Caco-2 (cell line): Measurements from ENCODE around the gene SLC25A34. TPM values are rescaled to one million over a fixed set of nuclear protein-coding genes. Genes with fewer than 3 reads are reported as not detected.

ENCODE experiments used
- BruUV-seq: library from RNA; stranded (reverse); fragments of 400-500 nt; replicated peaks from 2 replicates; lab custom pipeline; 2021; lab: Mats Ljungman, UMichigan
- CTCF ChIA-PET: fragments of 300-600 bp; sonication (Branson Sonifier 250); formaldehyde crosslinking; loops from one replicate; lab custom pipeline; 2022; ENCODE audit warnings: antibody characterized with exemption; lab: Charles Lee
- POLR2A ChIA-PET: fragments of 300-600 bp; sonication (Branson Sonifier 250); formaldehyde crosslinking; loops from one replicate; lab custom pipeline; 2022; ENCODE audit warnings: antibody characterized with exemption; lab: Charles Lee
- DNase-seq, 2 experiments: peaks; one replicate each; pipeline versions ENCODE4 v3.0.0 to v3.0.0-alpha.2; 2020 to 2022
- H3K27me3 ChIP-seq: replicated peaks from 2 replicates; pipeline ENCODE4 v1.6.0; 2011; ENCODE audit warnings: low read length; ENCODE audit not compliant: control insufficient read depth, insufficient read depth
- H3K36me3 ChIP-seq: 2 replicates; pipeline ENCODE4 v1.5.1; 2011; ENCODE audit warnings: low read length; ENCODE audit not compliant: control insufficient read depth, insufficient read depth
- H3K4me1 ChIP-seq: fragments of 250-450 bp; sonication (Bioruptor Pico); 2 replicates; pipeline ENCODE4 v1.5.1; 2020; ENCODE audit warnings: mild to moderate bottlenecking
- H3K4me3 ChIP-seq: 2 replicates; pipeline ENCODE4 v1.5.1; 2011; ENCODE audit warnings: low read depth, mild to moderate bottlenecking, control low read depth, low read length
- H3K9me3 ChIP-seq: fragments of 250-450 bp; sonication (Bioruptor Pico); 2 replicates; pipeline ENCODE4 v1.5.1; 2020; ENCODE audit warnings: mild to moderate bottlenecking, moderate library complexity
- H3K27ac Mint-ChIP-seq: one replicate; pipeline ENCODE4 v1.8.0; 2022; ENCODE audit warnings: mixed read lengths; ENCODE audit not compliant: unreplicated experiment
- H3K27me3 Mint-ChIP-seq: one replicate; pipeline ENCODE4 v1.8.0; 2022; ENCODE audit warnings: mixed read lengths; ENCODE audit not compliant: insufficient read depth, unreplicated experiment
- H3K36me3 Mint-ChIP-seq: one replicate; pipeline ENCODE4 v1.8.0; 2022; ENCODE audit warnings: mild to moderate bottlenecking, mixed read lengths; ENCODE audit not compliant: insufficient read depth, unreplicated experiment
- H3K4me1 Mint-ChIP-seq: one replicate; pipeline ENCODE4 v1.8.0; 2022; ENCODE audit warnings: low read depth, mixed read lengths; ENCODE audit not compliant: unreplicated experiment
- H3K4me3 Mint-ChIP-seq: one replicate; pipeline ENCODE4 v1.8.0; 2022; ENCODE audit warnings: mild to moderate bottlenecking, moderate library complexity, mixed read lengths; ENCODE audit not compliant: unreplicated experiment
- H3K9me3 Mint-ChIP-seq: one replicate; pipeline ENCODE4 v1.8.0; 2022; ENCODE audit warnings: mixed read lengths; ENCODE audit not compliant: unreplicated experiment
- CTCF ChIP-seq, 2 experiments: fragments of 200-600 bp in 1 of 2; IDR thresholded peaks; 1 replicate in 1 of 2; 2 replicates in 1 of 2; pipeline versions ENCODE4 v1.5.1 to v1.8.0; 2011 to 2022; ENCODE audit warnings: antibody characterized with exemption in 1 of 2, control low read depth in 1 of 2, inconsistent platforms in 1 of 2, low read depth in 1 of 2, low read length in 1 of 2, mild to moderate bottlenecking in 1 of 2, moderate library complexity in 1 of 2; ENCODE audit not compliant: insufficient read depth in 1 of 2, severe bottlenecking in 1 of 2, unreplicated experiment in 1 of 2
- intact Hi-C: fragments of 100-400 bp; cut with micrococcal nuclease; formaldehyde crosslinking; loops from one replicate; pipeline ENCODE4 v1.10.0; 2022; ENCODE audit not compliant: unreplicated experiment
- total RNA-seq: library from RNA; stranded (reverse); gene quantifications from 2 replicates; pipeline ENCODE4 v1.2.3, GENCODE V29; 2022

The SLC25A34 gene
- total RNA-seq, 1 experiment from 2014 or later: 1.1 TPM

- H3K4me1 ChIP-seq: no peaks in the 10 kb centered on the region
- Mint-ChIP-seq H3K27ac (no peak overlapping the region), H3K4me1 (no peaks in the 10 kb centered on the region), H3K27me3 (no peaks in the 10 kb centered on the region), H3K36me3 (peaks cover 14% of the 10 kb centered on the region), H3K9me3 (no peaks in the 10 kb centered on the region), H3K4me3 (no peak overlapping the region)
- TF ChIP-seq CTCF (IDR thresholded peaks at IDR 0.05; ENCODE audit: insufficient read depth in 1 of 2, low read depth in 1 of 2, low read length in 1 of 2, severe bottlenecking in 1 of 2, unreplicated experiment in 1 of 2): no peak
- no peaks in the 10 kb centered on the region for H3K36me3 ChIP-seq
- ChIA-PET CTCF (no interaction called here), POLR2A (no interaction called here)
- BruUV-seq: no TSS peak
- H3K27me3 ChIP-seq: no peaks in the 10 kb centered on the region
- no peak overlapping the region for H3K4me3 ChIP-seq
- DNase-seq: no peak
- no peaks in the 10 kb centered on the region for H3K9me3 ChIP-seq
- intact Hi-C loops: no loop called here
Observed at GRCh38 chr1:15709226-15709625, 26.8 kb upstream of the SLC25A34 start.

GRCh38 chr1:15712168-15712567, 23.9 kb upstream of the SLC25A34 start:
- Histone ChIP-seq H3K4me3 (no peak overlapping the region), H3K9me3 (no peaks in the 10 kb centered on the region), H3K27me3 (no peaks in the 10 kb centered on the region), H3K36me3 (no peaks in the 10 kb centered on the region), H3K4me1 (no peaks in the 10 kb centered on the region)
- no peak for DNase-seq
- no peak for TF ChIP-seq CTCF (IDR thresholded peaks at IDR 0.05; ENCODE audit: insufficient read depth in 1 of 2, low read depth in 1 of 2, low read length in 1 of 2, severe bottlenecking in 1 of 2, unreplicated experiment in 1 of 2)
- H3K4me1 Mint-ChIP-seq: no peaks in the 10 kb centered on the region
- H3K27ac Mint-ChIP-seq: no peak overlapping the region
- intact Hi-C loops: no loop called here
- ChIA-PET CTCF (no interaction called here), POLR2A (no interaction called here)
- no peaks in the 10 kb centered on the region for H3K9me3 Mint-ChIP-seq
- no peak overlapping the region for H3K4me3 Mint-ChIP-seq
- peaks cover 8% of the 10 kb centered on the region for H3K36me3 Mint-ChIP-seq
- no peaks in the 10 kb centered on the region for H3K27me3 Mint-ChIP-seq
- BruUV-seq: no TSS peak

GRCh38 chr1:15714406-15715136, 21.5 kb upstream of the SLC25A34 start:
- intact Hi-C loops: no loop called here
- no peaks in the 10 kb centered on the region for H3K27me3 ChIP-seq
- H3K9me3 ChIP-seq: no peaks in the 10 kb centered on the region
- no peaks in the 10 kb centered on the region for H3K9me3 Mint-ChIP-seq
- no peaks in the 10 kb centered on the region for H3K4me1 ChIP-seq
- DNase-seq: no peak
- no peaks in the 10 kb centered on the region for H3K4me1 Mint-ChIP-seq
- ChIA-PET CTCF (no interaction called here), POLR2A (no interaction called here)
- H3K36me3 Mint-ChIP-seq: peaks cover 19% of the 10 kb centered on the region
- TF ChIP-seq CTCF (IDR thresholded peaks at IDR 0.05; ENCODE audit: insufficient read depth in 1 of 2, low read depth in 1 of 2, low read length in 1 of 2, severe bottlenecking in 1 of 2, unreplicated experiment in 1 of 2): no peak
- H3K36me3 ChIP-seq: no peaks in the 10 kb centered on the region
- H3K4me3 ChIP-seq: no peak overlapping the region
- no peaks in the 10 kb centered on the region for H3K27me3 Mint-ChIP-seq
- no TSS peak for BruUV-seq
- H3K4me3 Mint-ChIP-seq: no peak overlapping the region
- H3K27ac Mint-ChIP-seq: no peak overlapping the region
